Measurements from ENCODE around the gene POU3F3.

POU3F3 gene

GRCh38 chr2:104880076-104880475 is 26.2 kb downstream of the POU3F3 start:
- no peak overlapping the region for H3K4me3 ChIP-seq (ENCODE audit: low read depth, low read length)
- no peak overlapping the region for H2AFZ ChIP-seq (ENCODE audit: low read length, unreplicated experiment)
- H3K27me3 ChIP-seq (ENCODE audit: insufficient read depth, low read length), result peaks cover 44% of the 10 kb centered on the region
- no peaks in the 10 kb centered on the region for H3K4me1 ChIP-seq (ENCODE audit: control insufficient read depth, insufficient read depth, low read length, unreplicated experiment)
- H3K79me2 ChIP-seq (ENCODE audit: control insufficient read depth, insufficient read depth, low read length, unreplicated experiment), result no peaks in the 10 kb centered on the region
- no peaks in the 10 kb centered on the region for H3K36me3 ChIP-seq (ENCODE audit: insufficient read depth, low read length)
- H3K27ac ChIP-seq (ENCODE audit: low read depth, low read length), result no peak overlapping the region

GRCh38 chr2:104883357-104883756 is 29.4 kb downstream of the POU3F3 start:
- Histone ChIP-seq H3K79me2 (ENCODE audit: control insufficient read depth, insufficient read depth, low read length, unreplicated experiment) (no peaks in the 10 kb centered on the region), H3K36me3 (ENCODE audit: insufficient read depth, low read length) (no peaks in the 10 kb centered on the region), H2AFZ (ENCODE audit: low read length, unreplicated experiment) (no peak overlapping the region), H3K4me3 (ENCODE audit: low read depth, low read length) (no peak overlapping the region), H3K27me3 (ENCODE audit: insufficient read depth, low read length) (peaks cover 44% of the 10 kb centered on the region), H3K4me1 (ENCODE audit: control insufficient read depth, insufficient read depth, low read length, unreplicated experiment) (no peaks in the 10 kb centered on the region), H3K27ac (ENCODE audit: low read depth, low read length) (no peak overlapping the region)

DNA sequence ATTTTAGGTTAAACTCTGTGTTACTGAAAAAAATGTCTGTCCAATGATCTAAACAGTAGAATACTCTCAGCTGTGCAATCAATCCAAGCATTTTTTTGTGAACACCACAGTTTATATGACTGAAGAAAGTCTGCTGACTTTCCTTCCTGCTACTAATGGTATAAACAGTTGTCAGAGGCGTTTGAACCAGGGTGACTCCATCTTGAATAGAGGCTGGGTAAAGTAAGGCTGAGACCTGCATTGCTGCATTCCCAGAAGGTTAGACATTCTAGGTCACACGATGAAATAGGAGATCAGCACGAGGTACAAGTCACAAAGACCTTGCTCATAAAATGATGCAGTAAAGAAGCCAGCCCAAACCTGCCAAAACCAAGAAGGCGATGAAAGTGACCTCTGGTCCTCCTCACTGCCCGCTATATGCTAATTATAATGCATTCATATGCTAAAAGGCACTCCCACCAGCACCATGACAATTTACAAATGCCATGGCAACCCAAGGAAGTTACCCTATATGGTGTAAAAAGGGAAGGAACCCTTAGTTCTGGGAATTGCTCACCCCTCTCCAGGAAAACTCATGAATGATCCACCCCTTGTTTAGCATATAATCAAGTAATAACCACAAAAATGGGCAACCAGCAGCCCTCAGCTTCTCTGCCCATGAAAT is 31.3 kb downstream of the POU3F3 start:
- Histone ChIP-seq H3K4me1 (ENCODE audit: control insufficient read depth, insufficient read depth, low read length, unreplicated experiment) (no peaks in the 10 kb centered on the region), H2AFZ (ENCODE audit: low read length, unreplicated experiment) (no peak overlapping the region), H3K4me3 (ENCODE audit: low read depth, low read length) (no peak overlapping the region), H3K27ac (ENCODE audit: low read depth, low read length) (no peak overlapping the region), H3K79me2 (ENCODE audit: control insufficient read depth, insufficient read depth, low read length, unreplicated experiment) (no peaks in the 10 kb centered on the region), H3K36me3 (ENCODE audit: insufficient read depth, low read length) (no peaks in the 10 kb centered on the region), H3K27me3 (ENCODE audit: insufficient read depth, low read length) (peaks cover 36% of the 10 kb centered on the region)

DNA sequence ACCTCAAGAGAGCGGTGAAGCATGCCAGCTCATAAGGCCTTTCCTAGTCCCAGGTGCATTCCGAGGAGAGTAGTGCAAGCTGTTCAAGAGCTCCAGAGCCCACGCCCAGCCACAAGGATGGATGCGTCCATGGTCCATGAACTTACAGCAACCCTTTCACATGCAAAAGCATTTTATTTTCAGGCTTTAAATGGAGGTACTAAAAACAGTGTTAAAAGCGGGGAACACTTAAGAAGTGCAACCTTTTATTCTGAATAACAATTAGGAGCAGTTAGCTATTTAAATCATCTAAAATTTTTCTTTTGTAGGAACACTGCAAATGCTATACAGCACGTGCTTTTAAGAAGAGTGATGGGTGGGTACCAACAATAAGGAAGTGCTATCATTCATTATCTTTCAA is 33.8 kb downstream of the POU3F3 start:
- Histone ChIP-seq H3K27ac (ENCODE audit: low read depth, low read length) (no peak overlapping the region), H2AFZ (ENCODE audit: low read length, unreplicated experiment) (no peak overlapping the region), H3K36me3 (ENCODE audit: insufficient read depth, low read length) (no peaks in the 10 kb centered on the region), H3K4me3 (ENCODE audit: low read depth, low read length) (no peak overlapping the region), H3K79me2 (ENCODE audit: control insufficient read depth, insufficient read depth, low read length, unreplicated experiment) (no peaks in the 10 kb centered on the region), H3K4me1 (ENCODE audit: control insufficient read depth, insufficient read depth, low read length, unreplicated experiment) (no peaks in the 10 kb centered on the region), H3K27me3 (ENCODE audit: insufficient read depth, low read length) (peaks cover 22% of the 10 kb centered on the region)

DNA sequence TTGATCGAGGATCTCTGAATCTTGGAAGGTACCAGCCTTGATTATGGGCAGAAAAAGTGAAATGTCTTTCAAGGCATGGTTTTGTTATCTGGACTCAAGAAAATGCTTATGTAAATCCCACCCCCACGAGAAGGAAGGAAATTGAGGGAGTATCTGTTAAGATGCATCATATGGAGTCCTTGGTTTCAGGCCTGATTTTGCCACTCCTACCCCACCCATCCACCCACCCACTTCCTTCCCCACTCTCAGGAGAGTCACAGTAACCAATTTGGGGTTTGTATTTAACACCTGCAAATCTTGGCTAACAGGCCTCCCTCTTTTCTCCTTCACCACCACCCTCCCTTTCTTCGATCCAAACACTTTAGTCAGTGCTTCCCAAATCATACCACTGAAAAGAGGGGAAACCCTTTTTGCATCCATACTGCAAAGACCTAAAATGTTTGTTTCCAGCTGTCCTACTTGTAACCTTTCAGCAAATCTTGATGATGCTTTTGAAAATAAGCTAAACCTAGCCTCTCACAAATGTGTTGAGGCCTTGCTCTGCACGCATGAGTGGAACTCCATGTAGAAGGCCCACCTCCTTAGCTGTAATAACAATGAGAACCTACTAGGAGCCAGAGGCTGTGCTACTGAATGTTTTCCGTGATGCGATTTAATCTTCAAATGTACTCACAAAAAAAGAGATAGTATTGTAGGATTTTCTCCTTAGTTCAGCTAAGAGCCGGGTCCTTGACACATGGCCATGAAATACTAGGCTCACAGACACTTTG is 34.8 kb downstream of the POU3F3 start:
- Histone ChIP-seq H3K79me2 (ENCODE audit: control insufficient read depth, insufficient read depth, low read length, unreplicated experiment) (no peaks in the 10 kb centered on the region), H3K27ac (ENCODE audit: low read depth, low read length) (no peak overlapping the region), H3K36me3 (ENCODE audit: insufficient read depth, low read length) (no peaks in the 10 kb centered on the region), H3K4me3 (ENCODE audit: low read depth, low read length) (no peak overlapping the region), H3K27me3 (ENCODE audit: insufficient read depth, low read length) (peaks cover 12% of the 10 kb centered on the region; the same call in 1 of the 2 replicates), H2AFZ (ENCODE audit: low read length, unreplicated experiment) (no peak overlapping the region), H3K4me1 (ENCODE audit: control insufficient read depth, insufficient read depth, low read length, unreplicated experiment) (no peaks in the 10 kb centered on the region)

DNA sequence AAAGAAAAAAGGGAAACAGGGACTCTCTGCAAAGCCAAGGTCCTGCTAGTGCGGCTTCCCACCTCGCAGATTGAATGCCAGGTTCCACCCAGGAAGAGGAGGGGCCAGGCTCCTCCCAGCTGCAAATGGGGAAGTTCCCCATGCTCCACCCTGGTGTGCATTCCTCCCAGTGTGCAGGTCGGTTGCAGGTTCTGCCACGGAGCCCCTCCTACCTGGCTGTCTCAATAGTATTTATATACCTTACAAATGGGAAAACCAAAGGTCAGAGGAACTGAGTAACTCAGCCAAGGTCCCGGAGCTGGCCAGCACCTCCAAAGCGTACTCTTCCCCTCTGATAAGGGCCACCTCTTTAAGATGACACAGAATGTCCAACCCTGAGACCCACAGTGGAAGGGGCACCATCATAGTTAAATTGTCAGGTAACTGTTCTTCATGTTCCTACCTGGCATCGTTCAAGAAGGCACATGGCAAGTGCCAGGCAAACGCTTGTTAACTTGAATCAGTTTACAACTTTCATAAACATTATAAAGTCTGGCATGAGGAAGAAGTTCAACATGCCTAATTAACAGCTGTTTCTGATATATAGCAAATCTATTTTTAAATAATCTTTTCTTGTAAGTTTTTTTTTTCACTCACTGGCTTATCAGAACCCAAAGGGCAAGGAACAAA is 35.5 kb downstream of the POU3F3 start:
- no peak overlapping the region for H3K27ac ChIP-seq (ENCODE audit: low read depth, low read length)
- H3K4me3 ChIP-seq (ENCODE audit: low read depth, low read length), result no peak overlapping the region
- no peaks in the 10 kb centered on the region for H3K4me1 ChIP-seq (ENCODE audit: control insufficient read depth, insufficient read depth, low read length, unreplicated experiment)
- H3K27me3 ChIP-seq (ENCODE audit: insufficient read depth, low read length), result peaks cover 5% of the 10 kb centered on the region; the same call in 1 of the 2 replicates
- H3K36me3 ChIP-seq (ENCODE audit: insufficient read depth, low read length), result no peaks in the 10 kb centered on the region
- no peaks in the 10 kb centered on the region for H3K79me2 ChIP-seq (ENCODE audit: control insufficient read depth, insufficient read depth, low read length, unreplicated experiment)
- no peak overlapping the region for H2AFZ ChIP-seq (ENCODE audit: low read length, unreplicated experiment)

DNA sequence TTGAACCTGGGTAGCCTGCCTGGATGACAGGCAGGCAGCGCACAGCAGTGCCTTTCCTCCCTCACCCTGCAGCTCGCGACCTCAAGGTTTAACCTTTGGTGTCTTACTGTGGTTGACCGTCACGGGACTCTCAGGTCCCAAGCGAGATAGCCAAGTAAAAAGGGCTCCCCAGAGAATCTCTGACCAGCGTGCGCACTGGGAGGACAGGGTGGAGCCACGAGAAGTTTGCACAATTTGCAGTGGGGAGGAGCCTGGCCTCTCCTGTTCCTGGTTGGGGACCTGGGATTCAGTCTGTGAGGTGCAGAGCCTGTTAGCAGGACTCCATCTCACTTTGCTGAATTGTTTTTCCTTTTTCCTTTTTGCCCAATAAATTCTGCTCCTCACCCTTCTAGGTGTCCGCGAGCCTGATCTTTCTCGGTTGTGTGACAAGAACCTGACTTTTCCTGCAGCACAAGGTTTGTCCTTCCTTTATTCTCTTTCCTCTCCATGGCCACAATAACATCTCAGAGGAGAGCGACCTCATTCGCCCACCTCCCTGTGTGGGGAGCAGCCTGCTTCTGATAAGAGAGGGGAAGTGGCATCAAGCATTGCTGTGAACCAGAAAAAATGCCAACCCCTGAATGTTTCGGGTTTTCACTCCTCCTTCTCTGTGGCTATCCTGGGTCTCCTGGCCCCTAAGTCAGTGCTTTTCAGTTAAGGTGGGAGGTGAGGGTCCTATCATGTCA is 36.2 kb downstream of the POU3F3 start:
- H3K27me3 ChIP-seq (ENCODE audit: insufficient read depth, low read length), result no peaks in the 10 kb centered on the region
- no peak overlapping the region for H3K4me3 ChIP-seq (ENCODE audit: low read depth, low read length)
- no peak overlapping the region for H2AFZ ChIP-seq (ENCODE audit: low read length, unreplicated experiment)
- no peaks in the 10 kb centered on the region for H3K36me3 ChIP-seq (ENCODE audit: insufficient read depth, low read length)
- H3K4me1 ChIP-seq (ENCODE audit: control insufficient read depth, insufficient read depth, low read length, unreplicated experiment), result no peaks in the 10 kb centered on the region
- no peak overlapping the region for H3K27ac ChIP-seq (ENCODE audit: low read depth, low read length)
- no peaks in the 10 kb centered on the region for H3K79me2 ChIP-seq (ENCODE audit: control insufficient read depth, insufficient read depth, low read length, unreplicated experiment)

GRCh38 chr2:104890685-104891069 is 36.8 kb downstream of the POU3F3 start:
- Histone ChIP-seq H3K79me2 (ENCODE audit: control insufficient read depth, insufficient read depth, low read length, unreplicated experiment) (no peaks in the 10 kb centered on the region), H3K27ac (ENCODE audit: low read depth, low read length) (no peak overlapping the region), H3K4me3 (ENCODE audit: low read depth, low read length) (no peak overlapping the region), H3K27me3 (ENCODE audit: insufficient read depth, low read length) (no peaks in the 10 kb centered on the region), H3K36me3 (ENCODE audit: insufficient read depth, low read length) (no peaks in the 10 kb centered on the region), H2AFZ (ENCODE audit: low read length, unreplicated experiment) (no peak overlapping the region), H3K4me1 (ENCODE audit: control insufficient read depth, insufficient read depth, low read length, unreplicated experiment) (peaks cover under 1% of the 10 kb centered on the region)

- Histone ChIP-seq H3K27me3 (ENCODE audit: insufficient read depth, low read length) (no peaks in the 10 kb centered on the region), H3K36me3 (ENCODE audit: insufficient read depth, low read length) (no peaks in the 10 kb centered on the region), H3K4me3 (ENCODE audit: low read depth, low read length) (no peak overlapping the region)
Observed at GRCh38 chr2:104891145-104891544, 37.2 kb downstream of the POU3F3 start.

DNA sequence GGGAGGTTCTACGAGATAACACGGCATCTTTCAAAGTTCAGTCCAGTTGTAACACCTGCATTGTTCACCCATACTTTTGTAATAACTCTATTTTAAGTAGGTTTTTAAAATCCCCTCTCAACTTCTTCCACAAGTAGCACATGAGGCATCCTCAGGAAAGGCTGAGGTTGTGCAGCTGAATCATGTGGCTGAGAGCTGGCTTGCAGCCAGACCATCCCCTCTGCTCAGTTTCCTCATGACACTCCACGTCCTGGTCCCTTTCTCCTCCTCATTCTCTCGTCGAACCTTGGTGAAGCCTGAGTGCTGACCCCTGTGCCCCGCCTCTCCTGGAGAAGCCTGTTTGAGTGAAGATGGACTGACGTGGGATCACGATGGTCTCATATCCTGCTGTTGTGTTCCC is 42.5 kb downstream of the POU3F3 start:
- no peak overlapping the region for H2AFZ ChIP-seq (ENCODE audit: low read length, unreplicated experiment)
- H3K27me3 ChIP-seq (ENCODE audit: insufficient read depth, low read length), result no peaks in the 10 kb centered on the region
- H3K27ac ChIP-seq (ENCODE audit: low read depth, low read length), result peak overlapping the region; percentile 96
- H3K79me2 ChIP-seq (ENCODE audit: control insufficient read depth, insufficient read depth, low read length, unreplicated experiment), result no peaks in the 10 kb centered on the region
- H3K4me3 ChIP-seq (ENCODE audit: low read depth, low read length), result no peak overlapping the region
- 0 out of 2 replicates have a peak, but pooled peaks cover 5% of the 10 kb centered on the region for H3K36me3 ChIP-seq (ENCODE audit: insufficient read depth, low read length)
- H3K4me1 ChIP-seq (ENCODE audit: control insufficient read depth, insufficient read depth, low read length, unreplicated experiment), result peaks cover 42% of the 10 kb centered on the region

More at GRCh38 chr2:104891145-104891544, 37.2 kb downstream of the POU3F3 start:
- Histone ChIP-seq H3K79me2 (ENCODE audit: control insufficient read depth, insufficient read depth, low read length, unreplicated experiment) (no peaks in the 10 kb centered on the region), H3K4me1 (ENCODE audit: control insufficient read depth, insufficient read depth, low read length, unreplicated experiment) (peaks cover 5% of the 10 kb centered on the region), H3K27ac (ENCODE audit: low read depth, low read length) (no peak overlapping the region), H2AFZ (ENCODE audit: low read length, unreplicated experiment) (no peak overlapping the region)
